ENCODE results near the gene NKD1. TPM values are rescaled to one million over a fixed set of nuclear protein-coding genes. Genes with fewer than 3 reads are reported as not detected.

Gene NKD1
- total RNA-seq, 3 donors from 2014 or later = 1.3 to 5.0 (median 4.6) TPM

DNA sequence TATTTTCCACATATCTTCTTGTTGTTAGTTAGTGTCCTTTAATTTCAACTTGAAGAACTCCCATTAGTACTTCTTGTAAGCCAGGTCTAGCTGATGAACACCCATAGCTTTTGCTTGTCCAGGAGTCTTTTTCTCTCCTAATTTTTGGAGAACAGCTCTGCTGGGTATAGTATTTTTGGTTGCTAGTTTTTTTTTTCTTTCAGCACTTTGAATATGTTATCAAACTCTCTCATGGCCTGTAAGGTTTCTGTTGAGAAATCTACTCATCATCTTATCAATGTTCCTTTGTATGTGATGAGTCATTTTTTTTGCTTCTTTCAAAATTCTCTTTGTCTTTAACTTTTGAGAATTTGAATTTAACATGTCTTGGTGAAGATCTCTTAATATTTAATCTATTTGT lies 31.8 kb upstream of the NKD1 start:
- H3K27me3 ChIP-seq = peaks cover 0 to under 1% of the 10 kb centered on the region in 2 donors
- no peaks in the 10 kb centered on the region for H3K36me3 ChIP-seq
- intact Hi-C loops (cut with DNase I; ENCODE audit: low total_unique reads) = no loop called here
- DNase-seq (ENCODE audit: low spot score in 2 of 2) = no peak
- H3K9me3 ChIP-seq = peaks cover 6 to 42% of the 10 kb centered on the region in 2 donors
- TF ChIP-seq, protein P1, sequence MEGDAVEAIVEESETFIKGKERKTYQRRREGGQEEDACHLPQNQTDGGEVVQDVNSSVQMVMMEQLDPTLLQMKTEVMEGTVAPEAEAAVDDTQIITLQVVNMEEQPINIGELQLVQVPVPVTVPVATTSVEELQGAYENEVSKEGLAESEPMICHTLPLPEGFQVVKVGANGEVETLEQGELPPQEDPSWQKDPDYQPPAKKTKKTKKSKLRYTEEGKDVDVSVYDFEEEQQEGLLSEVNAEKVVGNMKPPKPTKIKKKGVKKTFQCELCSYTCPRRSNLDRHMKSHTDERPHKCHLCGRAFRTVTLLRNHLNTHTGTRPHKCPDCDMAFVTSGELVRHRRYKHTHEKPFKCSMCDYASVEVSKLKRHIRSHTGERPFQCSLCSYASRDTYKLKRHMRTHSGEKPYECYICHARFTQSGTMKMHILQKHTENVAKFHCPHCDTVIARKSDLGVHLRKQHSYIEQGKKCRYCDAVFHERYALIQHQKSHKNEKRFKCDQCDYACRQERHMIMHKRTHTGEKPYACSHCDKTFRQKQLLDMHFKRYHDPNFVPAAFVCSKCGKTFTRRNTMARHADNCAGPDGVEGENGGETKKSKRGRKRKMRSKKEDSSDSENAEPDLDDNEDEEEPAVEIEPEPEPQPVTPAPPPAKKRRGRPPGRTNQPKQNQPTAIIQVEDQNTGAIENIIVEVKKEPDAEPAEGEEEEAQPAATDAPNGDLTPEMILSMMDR (IDR thresholded peaks at IDR 0.05) = no peak
- TF ChIP-seq POLR2A (IDR thresholded peaks at IDR 0.05) (no peak), POLR2AphosphoS5 (IDR thresholded peaks at IDR 0.05) (no peak)
- H3K27ac ChIP-seq = no peak overlapping the region
- no peak overlapping the region for H3K4me3 ChIP-seq
- no peaks in the 10 kb centered on the region for H3K4me1 ChIP-seq

DNA sequence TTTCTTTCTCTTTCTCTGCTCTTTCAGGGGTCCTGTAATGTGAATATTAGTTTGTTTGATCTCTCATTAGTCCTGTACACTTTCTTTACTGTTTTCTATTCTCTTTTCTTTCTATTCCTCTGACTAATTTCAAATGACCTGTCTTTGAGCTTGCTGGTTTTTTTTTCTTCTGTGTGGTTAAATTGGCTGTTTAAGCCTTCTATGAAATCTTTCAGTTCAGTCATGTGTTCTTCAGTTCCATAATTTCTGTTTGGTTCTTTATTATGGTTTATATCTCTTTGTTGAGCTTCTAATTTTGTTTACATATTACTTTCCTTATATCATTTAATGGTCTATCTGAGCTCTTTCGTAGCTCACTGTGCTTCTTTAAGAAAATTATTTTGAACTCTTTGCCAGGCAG lies 31.3 kb upstream of the NKD1 start:
- no peaks in the 10 kb centered on the region for H3K36me3 ChIP-seq
- peaks cover 0 to 5% of the 10 kb centered on the region in 2 donors for H3K27me3 ChIP-seq
- DNase-seq (ENCODE audit: low spot score in 2 of 2) = no peak
- no peaks in the 10 kb centered on the region for H3K4me1 ChIP-seq
- no peak overlapping the region for H3K4me3 ChIP-seq
- H3K9me3 ChIP-seq = peaks cover 6 to 42% of the 10 kb centered on the region in 2 donors
- no peak for TF ChIP-seq POLR2AphosphoS5 (IDR thresholded peaks at IDR 0.05)
- no peak for TF ChIP-seq POLR2A (IDR thresholded peaks at IDR 0.05)
- TF ChIP-seq, protein P1 (IDR thresholded peaks at IDR 0.05) = no peak
- no peak overlapping the region for H3K27ac ChIP-seq
- intact Hi-C loops (cut with DNase I; ENCODE audit: low total_unique reads) = no loop called here

DNA sequence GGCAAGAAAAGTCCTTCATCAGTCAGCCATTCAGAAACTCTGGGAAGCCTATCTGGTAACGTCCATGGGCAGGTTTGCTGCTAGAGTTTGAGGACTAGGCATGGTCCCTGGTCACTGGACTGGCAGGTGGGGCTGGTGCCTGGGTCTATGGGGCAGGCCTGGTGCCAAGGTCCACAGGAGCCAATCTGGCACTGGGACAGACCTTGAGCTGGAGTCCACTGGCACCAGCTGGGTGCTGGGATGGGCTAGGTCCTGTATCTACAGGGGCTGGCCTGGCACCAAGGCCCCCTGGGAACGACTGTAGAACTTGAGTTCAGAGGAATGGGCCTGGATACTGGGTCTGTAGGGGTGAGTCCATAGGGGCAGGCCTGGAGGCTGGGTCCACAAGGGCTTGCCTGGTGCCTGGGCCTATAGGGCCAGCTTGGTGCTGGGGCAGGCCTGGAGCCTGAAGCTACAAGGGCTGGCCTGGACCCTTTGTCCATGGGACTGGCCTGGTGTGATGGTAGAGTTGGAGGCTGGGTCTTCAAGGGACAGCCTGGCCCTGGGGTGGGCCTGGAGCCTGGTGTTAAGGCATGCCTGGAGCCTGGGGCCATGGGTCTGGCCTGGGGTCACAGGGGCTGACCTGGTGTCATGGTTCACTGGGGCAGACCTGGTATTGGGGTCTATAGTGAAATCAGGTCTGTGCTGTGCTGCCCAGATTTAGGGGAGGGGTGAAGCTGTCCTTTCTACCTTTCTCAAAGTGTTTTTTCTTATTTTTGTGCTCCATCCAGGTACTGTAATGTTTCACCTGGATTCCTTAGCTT lies 30.5 kb upstream of the NKD1 start:
- no peak overlapping the region for H3K4me3 ChIP-seq
- DNase-seq (ENCODE audit: low spot score in 2 of 2) = peak in 1 of 2 donors; percentile 4
- peaks cover 6 to 42% of the 10 kb centered on the region in 2 donors for H3K9me3 ChIP-seq
- no peaks in the 10 kb centered on the region for H3K36me3 ChIP-seq
- peaks cover 0 to 9% of the 10 kb centered on the region in 2 donors for H3K27me3 ChIP-seq
- TF ChIP-seq, protein P1 (IDR thresholded peaks at IDR 0.05) = no peak
- no peak for TF ChIP-seq POLR2A (IDR thresholded peaks at IDR 0.05)
- TF ChIP-seq POLR2AphosphoS5 (IDR thresholded peaks at IDR 0.05) = no peak
- intact Hi-C loops (cut with DNase I; ENCODE audit: low total_unique reads) = no loop called here
- no peak overlapping the region for H3K27ac ChIP-seq
- no peaks in the 10 kb centered on the region for H3K4me1 ChIP-seq

DNA sequence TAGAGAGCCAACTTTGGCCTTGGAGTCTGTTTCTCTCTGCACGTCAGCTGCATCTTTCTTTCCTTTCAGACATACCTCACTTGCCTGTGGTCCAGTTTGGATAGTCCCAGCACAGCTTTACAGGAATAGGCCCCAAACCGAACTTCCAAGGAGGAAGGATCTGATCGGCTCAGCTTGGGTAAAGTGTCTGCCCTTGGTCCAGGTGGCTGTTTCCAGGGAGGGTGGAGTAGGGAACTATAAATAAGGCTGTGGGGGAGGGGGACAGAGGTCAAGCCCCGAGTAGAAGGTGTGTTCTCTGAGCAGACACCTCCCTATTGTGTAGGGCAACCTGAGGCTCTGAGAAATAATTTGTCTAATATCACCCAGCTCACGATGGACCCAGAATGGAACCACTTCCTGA lies 29.2 kb upstream of the NKD1 start:
- H3K27ac ChIP-seq = no peak overlapping the region
- TF ChIP-seq, protein P1 (IDR thresholded peaks at IDR 0.05) = no peak
- no peak for TF ChIP-seq POLR2A (IDR thresholded peaks at IDR 0.05)
- TF ChIP-seq POLR2AphosphoS5 (IDR thresholded peaks at IDR 0.05) = no peak
- H3K36me3 ChIP-seq = no peaks in the 10 kb centered on the region
- peak in 1 of 2 donors; percentile 7 for DNase-seq (ENCODE audit: low spot score in 2 of 2)
- intact Hi-C loops (cut with DNase I; ENCODE audit: low total_unique reads) = no loop called here
- H3K4me1 ChIP-seq = no peaks in the 10 kb centered on the region
- no peak overlapping the region for H3K4me3 ChIP-seq
- H3K9me3 ChIP-seq = peaks cover 6 to 31% of the 10 kb centered on the region in 2 donors
- H3K27me3 ChIP-seq = peaks cover 0 to 9% of the 10 kb centered on the region in 2 donors

DNA sequence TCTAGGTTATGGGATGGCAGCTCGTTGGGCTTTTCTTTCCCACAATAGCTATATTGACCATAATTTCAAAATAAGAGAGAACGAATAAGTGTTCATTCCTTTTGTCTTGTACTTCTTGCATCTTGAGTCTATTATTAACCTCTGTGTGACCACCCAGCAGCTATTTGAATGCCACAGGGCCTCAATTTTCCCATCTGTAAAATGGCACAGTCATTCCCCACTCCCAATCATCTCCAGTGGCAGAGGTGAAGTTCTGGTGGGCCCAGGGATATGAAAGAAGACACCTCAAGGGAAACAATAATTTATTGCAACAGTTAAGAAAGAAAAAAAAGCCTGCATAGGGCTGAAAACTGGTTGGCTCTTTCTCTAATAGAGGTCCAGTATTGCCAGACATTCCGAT lies 28.6 kb upstream of the NKD1 start:
- TF ChIP-seq, protein P1 (IDR thresholded peaks at IDR 0.05) = no peak
- TF ChIP-seq POLR2AphosphoS5 (IDR thresholded peaks at IDR 0.05) (no peak), POLR2A (IDR thresholded peaks at IDR 0.05) (no peak)
- peak in 1 of 2 donors; percentile 3 for DNase-seq (ENCODE audit: low spot score in 2 of 2)
- Histone ChIP-seq H3K36me3 (no peaks in the 10 kb centered on the region), H3K9me3 (peaks cover 6 to 25% of the 10 kb centered on the region in 2 donors), H3K27me3 (peaks cover 0 to 9% of the 10 kb centered on the region in 2 donors), H3K4me3 (no peak overlapping the region), H3K4me1 (no peaks in the 10 kb centered on the region), H3K27ac (no peak overlapping the region)
- intact Hi-C loops (cut with DNase I; ENCODE audit: low total_unique reads) = no loop called here

All from breast epithelium (tissue), 4 donors.